ENCODE data around the gene CWC25. TPM values are rescaled to one million over a fixed set of nuclear protein-coding genes. Genes with fewer than 3 reads are reported as not detected.
A peak's percentile ranks its signal among the peaks of the same experiment; 100 is the strongest.

Gene CWC25
- total RNA-seq, 6 experiments from 2014 or later: 11.0 to 13.7 (median 12.9) TPM

DNA sequence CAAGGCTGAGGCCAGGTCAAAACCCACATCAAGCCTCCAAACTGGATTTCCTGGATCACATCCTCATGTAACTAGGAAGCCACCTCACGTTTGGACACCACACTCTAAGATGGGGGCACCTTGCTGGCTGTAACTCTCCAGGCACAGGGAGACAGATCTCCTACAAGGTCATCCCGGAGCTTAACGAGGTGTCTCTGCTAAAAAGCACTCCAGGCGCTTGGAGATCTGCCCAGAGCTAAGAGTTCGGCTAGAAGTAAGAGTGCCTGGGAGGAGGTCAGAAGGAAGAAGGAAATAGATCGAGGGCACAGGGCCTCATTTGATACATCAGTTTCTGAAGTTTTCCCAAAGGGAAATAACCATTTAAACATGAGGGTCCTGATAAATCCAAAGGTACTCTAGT lies 56.7 kb downstream of the CWC25 start:
- H3K36me3 Mint-ChIP-seq (ENCODE audit: low read depth): peaks cover 57% of the 10 kb centered on the region
- H3K27me3 Mint-ChIP-seq (ENCODE audit: insufficient read depth): no peaks in the 10 kb centered on the region; the same call in none of the 2 replicates
- H3K9me3 Mint-ChIP-seq: no peaks in the 10 kb centered on the region
- H3K4me1 Mint-ChIP-seq (ENCODE audit: low read depth): no peaks in the 10 kb centered on the region; the same call in 1 of the 2 replicates
- DNase-seq: no peak
- peak overlapping the region; percentile 49; the same call in 1 of the 2 replicates for H3K27ac Mint-ChIP-seq
- TF ChIP-seq CTCF (IDR thresholded peaks at IDR 0.05): no peak
- no peak overlapping the region for H3K4me3 Mint-ChIP-seq

DNA sequence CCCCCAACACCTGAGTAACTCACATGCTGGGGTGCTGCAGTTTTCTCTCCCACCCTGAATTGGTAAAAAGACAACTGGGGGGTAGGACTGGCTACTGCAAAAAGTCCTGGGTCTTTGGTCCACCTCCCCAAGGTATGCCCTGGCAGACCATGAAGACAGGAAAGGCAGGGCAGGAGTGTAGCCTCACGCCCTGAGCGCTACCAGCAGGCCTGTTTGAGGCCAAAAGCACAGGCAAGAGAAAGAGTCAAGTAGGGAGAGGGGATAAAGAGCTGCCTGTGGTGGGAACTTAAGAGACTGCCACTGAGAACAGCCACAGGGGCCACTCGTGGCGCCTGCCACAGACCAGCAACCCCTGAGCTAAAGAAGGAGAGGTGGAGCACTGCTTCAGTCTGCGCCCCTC lies 58.8 kb downstream of the CWC25 start:
- H3K27me3 Mint-ChIP-seq (ENCODE audit: insufficient read depth): no peaks in the 10 kb centered on the region; the same call in none of the 2 replicates
- TF ChIP-seq CTCF (IDR thresholded peaks at IDR 0.05): no peak
- H3K9me3 Mint-ChIP-seq: no peaks in the 10 kb centered on the region
- no peak for DNase-seq
- peak overlapping the region; percentile 16; the same call in 1 of the 2 replicates for H3K27ac Mint-ChIP-seq
- H3K4me1 Mint-ChIP-seq (ENCODE audit: low read depth): no peaks in the 10 kb centered on the region; the same call in 1 of the 2 replicates
- peaks cover 58% of the 10 kb centered on the region for H3K36me3 Mint-ChIP-seq (ENCODE audit: low read depth)
- no peak overlapping the region for H3K4me3 Mint-ChIP-seq

DNA sequence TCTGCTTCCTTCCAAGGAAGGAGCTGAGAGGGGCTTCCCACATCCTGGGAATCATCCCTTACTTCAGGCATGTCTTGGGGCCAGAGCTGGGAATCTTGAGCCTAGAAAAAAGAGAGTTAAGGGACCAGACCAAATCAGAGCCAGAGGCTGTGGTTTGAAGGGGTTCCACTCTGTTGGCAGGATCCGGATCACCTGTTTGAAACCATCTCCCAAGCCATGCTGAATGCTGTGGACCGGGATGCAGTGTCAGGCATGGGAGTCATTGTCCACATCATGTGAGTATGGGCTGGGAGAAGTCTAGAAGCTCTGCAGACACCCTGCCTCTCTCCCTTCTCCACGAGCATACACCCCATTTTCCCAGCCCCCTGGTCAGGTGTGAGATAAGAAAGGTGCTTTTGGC lies 62.9 kb downstream of the CWC25 start:
- Mint-ChIP-seq H3K36me3 (ENCODE audit: low read depth) (peaks cover 48% of the 10 kb centered on the region), H3K9me3 (no peaks in the 10 kb centered on the region), H3K4me3 (no peak overlapping the region), H3K4me1 (ENCODE audit: low read depth) (no peaks in the 10 kb centered on the region), H3K27me3 (ENCODE audit: insufficient read depth) (no peaks in the 10 kb centered on the region; the same call in 1 of the 2 replicates), H3K27ac (peak overlapping the region; percentile 28; the same call in 1 of the 2 replicates)
- no peak for TF ChIP-seq CTCF (IDR thresholded peaks at IDR 0.05)
- no peak for DNase-seq

DNA sequence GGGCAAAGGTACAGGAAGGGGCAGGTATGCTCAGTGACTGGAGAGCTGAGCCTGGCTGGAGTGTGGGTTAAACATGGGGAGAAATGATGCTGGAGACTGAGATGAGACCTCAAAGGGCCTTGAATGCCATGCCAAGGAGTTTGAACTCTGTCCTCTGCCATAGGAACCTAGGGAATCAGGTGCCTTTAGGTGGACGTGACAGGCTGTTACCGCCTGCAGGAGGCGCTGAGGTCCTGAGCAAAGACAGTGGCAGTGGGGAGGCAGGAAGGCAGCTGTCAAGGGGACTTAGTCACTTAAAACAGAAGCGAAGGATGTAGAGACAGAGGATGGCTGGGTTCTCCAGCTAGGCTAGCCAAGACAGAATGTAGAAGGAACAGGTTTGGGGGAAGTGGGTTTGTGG lies 63.5 kb downstream of the CWC25 start:
- H3K4me3 Mint-ChIP-seq: no peak overlapping the region
- DNase-seq: peak; percentile 35
- peaks cover 42% of the 10 kb centered on the region for H3K36me3 Mint-ChIP-seq (ENCODE audit: low read depth)
- no peaks in the 10 kb centered on the region; the same call in 1 of the 2 replicates for H3K27me3 Mint-ChIP-seq (ENCODE audit: insufficient read depth)
- H3K27ac Mint-ChIP-seq: peak overlapping the region; percentile 12; the same call in 1 of the 2 replicates
- H3K9me3 Mint-ChIP-seq: no peaks in the 10 kb centered on the region
- no peaks in the 10 kb centered on the region for H3K4me1 Mint-ChIP-seq (ENCODE audit: low read depth)
- peak; percentile 71 for TF ChIP-seq CTCF (IDR thresholded peaks at IDR 0.05)

DNA sequence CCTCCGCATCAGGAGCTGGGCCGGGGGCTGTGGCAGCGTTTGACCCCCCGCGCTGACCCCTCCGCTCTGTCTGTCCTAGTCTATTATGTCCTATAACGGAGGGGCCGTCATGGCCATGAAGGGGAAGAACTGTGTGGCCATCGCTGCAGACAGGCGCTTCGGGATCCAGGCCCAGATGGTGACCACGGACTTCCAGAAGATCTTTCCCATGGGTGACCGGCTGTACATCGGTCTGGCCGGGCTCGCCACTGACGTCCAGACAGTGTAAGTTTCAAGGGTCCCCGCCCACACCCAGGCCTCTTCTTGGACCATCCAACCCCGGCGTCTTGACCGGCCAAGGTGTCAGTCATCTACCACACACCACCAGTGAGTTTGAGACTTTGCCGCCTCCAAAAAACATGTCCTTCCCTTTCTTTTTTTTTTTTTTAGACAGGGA lies 72.0 kb downstream of the CWC25 start:
- H3K36me3 Mint-ChIP-seq (ENCODE audit: low read depth): peaks cover 15% of the 10 kb centered on the region
- H3K4me3 Mint-ChIP-seq: peak overlapping the region; percentile 95
- peak overlapping the region; percentile 90 for H3K27ac Mint-ChIP-seq
- peaks cover 31% of the 10 kb centered on the region for H3K4me1 Mint-ChIP-seq (ENCODE audit: low read depth)
- H3K9me3 Mint-ChIP-seq: no peaks in the 10 kb centered on the region
- peaks cover 5% of the 10 kb centered on the region for H3K27me3 Mint-ChIP-seq (ENCODE audit: insufficient read depth)
- DNase-seq: no peak
- TF ChIP-seq CTCF (IDR thresholded peaks at IDR 0.05): no peak
